Activated B cell treated with CpG ODN at 0.5 μM for 24 hours (primary cell): ENCODE data around the gene PRKN. TPM values are rescaled to one million over a fixed set of nuclear protein-coding genes. Genes with fewer than 3 reads are reported as not detected.

Experiments used
- ATAC-seq: fragments of 200-7000 bp; cut with Tn5 transposase; one replicate; pipeline ENCODE4 v1.10.0; 2021; ENCODE audit warnings: low read depth, mild to moderate bottlenecking, moderate library complexity
- CTCF ChIA-PET: fragments of 350-600 bp; sonication (Branson Sonifier 250); formaldehyde crosslinking; loops from one replicate; lab custom pipeline; 2021; ENCODE audit warnings: antibody characterized with exemption; lab: Charles Lee
- POLR2A ChIA-PET: fragments of 350-600 bp; sonication (Branson Sonifier 250); formaldehyde crosslinking; loops from one replicate; lab custom pipeline; 2021; ENCODE audit warnings: antibody characterized with exemption; lab: Charles Lee
- DNase-seq: peaks from one replicate; pipeline ENCODE4 v3.0.0; 2022
- H3K27ac Mint-ChIP-seq: one replicate; pipeline ENCODE4 v1.8.0; 2020; ENCODE audit warnings: mixed read lengths
- H3K27me3 Mint-ChIP-seq: one replicate; pipeline ENCODE4 v1.8.0; 2021; ENCODE audit warnings: mixed read lengths
- H3K36me3 Mint-ChIP-seq: one replicate; pipeline ENCODE4 v1.8.0; 2021; ENCODE audit warnings: low read depth, mixed read lengths
- H3K4me1 Mint-ChIP-seq: one replicate; pipeline ENCODE4 v1.8.0; 2021; ENCODE audit warnings: mixed read lengths
- H3K4me3 Mint-ChIP-seq: one replicate; pipeline ENCODE4 v1.8.0; 2020; ENCODE audit warnings: mild to moderate bottlenecking, mixed read lengths
- H3K9me3 Mint-ChIP-seq: one replicate; pipeline ENCODE4 v1.8.0; 2020; ENCODE audit warnings: mixed read lengths
- CTCF ChIP-seq: fragments of 200-600 bp; IDR thresholded peaks from one replicate; pipeline ENCODE4 v1.8.0; 2022; ENCODE audit warnings: antibody characterized with exemption, mild to moderate bottlenecking
- intact Hi-C: fragments of 100-400 bp; cut with micrococcal nuclease; formaldehyde crosslinking; loops from one replicate; pipeline ENCODE4 v1.15.1; 2024
- total RNA-seq: library from RNA; stranded (reverse); gene quantifications from 2 replicates; pipeline ENCODE4 v1.2.3, GENCODE V29; 2022

Gene PRKN
- total RNA-seq, 1 donor from 2014 or later: 2.3 TPM

- CTCF ChIA-PET: no interaction called here
- ATAC-seq: no peak
- intact Hi-C loops: no loop called here
Measured at GRCh38 chr6:161745128-161745527, 982.4 kb downstream of the PRKN start.

GRCh38 chr6:161744211-161745067 is 983.1 kb downstream of the PRKN start:
- H3K27ac Mint-ChIP-seq: no peak overlapping the region

More at GRCh38 chr6:161745128-161745527, 982.4 kb downstream of the PRKN start:
- TF ChIP-seq CTCF: no peak
- no peak overlapping the region for H3K4me3 Mint-ChIP-seq
- no peaks in the 10 kb centered on the region for H3K9me3 Mint-ChIP-seq
- no peaks in the 10 kb centered on the region for H3K4me1 Mint-ChIP-seq
- H3K36me3 Mint-ChIP-seq: no peaks in the 10 kb centered on the region
- POLR2A ChIA-PET: no interaction called here
- no peak for DNase-seq
- no peak overlapping the region for H3K27ac Mint-ChIP-seq
- H3K27me3 Mint-ChIP-seq: no peaks in the 10 kb centered on the region

GRCh38 chr6:161743509-161744178 is 983.9 kb downstream of the PRKN start:
- POLR2A ChIA-PET: no interaction called here
- CTCF ChIA-PET: no interaction called here
- TF ChIP-seq CTCF: no peak
- Mint-ChIP-seq H3K27ac (no peak overlapping the region), H3K9me3 (no peaks in the 10 kb centered on the region), H3K27me3 (no peaks in the 10 kb centered on the region), H3K36me3 (no peaks in the 10 kb centered on the region), H3K4me1 (no peaks in the 10 kb centered on the region), H3K4me3 (no peak overlapping the region)
- no peak for ATAC-seq
- DNase-seq: no peak
- intact Hi-C loops: no loop called here

More at GRCh38 chr6:161744211-161745067, 983.1 kb downstream of the PRKN start:
- ATAC-seq (no peak), DNase-seq (no peak)
- Mint-ChIP-seq H3K9me3 (no peaks in the 10 kb centered on the region), H3K36me3 (no peaks in the 10 kb centered on the region), H3K4me3 (no peak overlapping the region), H3K27me3 (no peaks in the 10 kb centered on the region), H3K4me1 (no peaks in the 10 kb centered on the region)
- intact Hi-C loops: no loop called here
- CTCF ChIA-PET: no interaction called here
- no peak for TF ChIP-seq CTCF
- POLR2A ChIA-PET: no interaction called here

- DNase-seq: no peak
- H3K36me3 Mint-ChIP-seq: no peaks in the 10 kb centered on the region
- H3K27ac Mint-ChIP-seq: no peak overlapping the region
- no peak for TF ChIP-seq CTCF
- intact Hi-C loops: no loop called here
- ATAC-seq: no peak
- no peaks in the 10 kb centered on the region for H3K4me1 Mint-ChIP-seq
- CTCF ChIA-PET: no interaction called here
- POLR2A ChIA-PET: no interaction called here
- no peaks in the 10 kb centered on the region for H3K9me3 Mint-ChIP-seq
- H3K27me3 Mint-ChIP-seq: no peaks in the 10 kb centered on the region
- no peak overlapping the region for H3K4me3 Mint-ChIP-seq
Measured at GRCh38 chr6:161740486-161740885, 987.1 kb downstream of the PRKN start.

GRCh38 chr6:161736781-161737292 is 990.7 kb downstream of the PRKN start:
- no peak overlapping the region for H3K4me3 Mint-ChIP-seq
- no peak for TF ChIP-seq CTCF
- ChIA-PET POLR2A (no interaction called here), CTCF (no interaction called here)
- H3K9me3 Mint-ChIP-seq: no peaks in the 10 kb centered on the region
- no peak overlapping the region for H3K27ac Mint-ChIP-seq
- H3K27me3 Mint-ChIP-seq: no peaks in the 10 kb centered on the region
- intact Hi-C loops: no loop called here
- no peaks in the 10 kb centered on the region for H3K36me3 Mint-ChIP-seq
- DNase-seq: no peak
- no peaks in the 10 kb centered on the region for H3K4me1 Mint-ChIP-seq
- no peak for ATAC-seq
